MM.1S (cell line): ENCODE data around the gene SENP7.
A peak's percentile ranks its signal among the peaks of the same experiment; 100 is the strongest.

ENCODE experiments used
- DNase-seq: peaks from one replicate; pipeline ENCODE4 v3.0.0-alpha.2; 2015
- H2AFZ ChIP-seq: fragments of 300-600 bp; sonication (generic); 2 replicates; pipeline ENCODE4 v1.6.0; 2016; ENCODE audit warnings: antibody characterized with exemption, low read length
- H3F3A ChIP-seq: fragments of 300-600 bp; sonication (generic); 2 replicates; pipeline ENCODE4 v1.6.1; 2016; ENCODE audit warnings: mild to moderate bottlenecking, antibody characterized with exemption, low read length, moderate library complexity, mixed read lengths; ENCODE audit not compliant: insufficient read depth
- H3K27ac ChIP-seq: fragments of 300-600 bp; sonication (generic); 2 replicates; pipeline ENCODE4 v1.5.1; 2016; ENCODE audit warnings: mild to moderate bottlenecking, low read length
- H3K27me3 ChIP-seq: fragments of 300-600 bp; sonication (generic); replicated peaks from 2 replicates; pipeline ENCODE4 v1.6.0; 2016; ENCODE audit warnings: low read length; ENCODE audit not compliant: insufficient read depth
- H3K36me3 ChIP-seq: fragments of 300-600 bp; sonication (generic); replicated peaks from 2 replicates; pipeline ENCODE4 v1.6.1; 2016; ENCODE audit warnings: mild to moderate bottlenecking, low read length, mixed read lengths; ENCODE audit not compliant: insufficient read depth
- H3K4me1 ChIP-seq: fragments of 300-600 bp; sonication (generic); 2 replicates; pipeline ENCODE4 v1.6.1; 2016; ENCODE audit warnings: low read length, mixed read lengths
- H3K4me2 ChIP-seq: fragments of 300-600 bp; sonication (generic); 2 replicates; pipeline ENCODE4 v1.6.0; 2016; ENCODE audit warnings: low read depth, low read length
- H3K4me3 ChIP-seq: fragments of 300-600 bp; sonication (generic); 2 replicates; pipeline ENCODE4 v1.5.1; 2016; ENCODE audit warnings: low read length, mixed read lengths
- H3K79me2 ChIP-seq: fragments of 300-600 bp; sonication (generic); 2 replicates; pipeline ENCODE4 v1.6.1; 2016; ENCODE audit warnings: mixed run types, low read length, mixed read lengths
- H3K9ac ChIP-seq: fragments of 300-600 bp; sonication (generic); 2 replicates; pipeline ENCODE4 v1.6.1; 2016; ENCODE audit warnings: low read length, mixed read lengths
- H3K9me2 ChIP-seq: fragments of 300-600 bp; sonication (generic); replicated peaks from 2 replicates; pipeline ENCODE4 v1.6.1; 2016; ENCODE audit warnings: mild to moderate bottlenecking, low read length, mixed read lengths; ENCODE audit not compliant: insufficient read depth
- H3K9me3 ChIP-seq: fragments of 300-600 bp; sonication (generic); replicated peaks from 2 replicates; pipeline ENCODE4 v1.6.1; 2016; ENCODE audit warnings: mild to moderate bottlenecking, low read length, mixed read lengths; ENCODE audit not compliant: insufficient read depth
- H4K20me1 ChIP-seq: fragments of 300-600 bp; sonication (generic); 2 replicates; pipeline ENCODE4 v1.6.1; 2016; ENCODE audit warnings: mild to moderate bottlenecking, low read length, moderate library complexity, mixed read lengths; ENCODE audit not compliant: insufficient read depth
- CTCF ChIP-seq: fragments of 300-600 bp; sonication (generic); IDR thresholded peaks from 2 replicates; pipeline ENCODE4 v1.5.1; 2016; ENCODE audit warnings: antibody characterized with exemption, low read length, mixed read lengths
- EZH2 ChIP-seq: fragments of 300-600 bp; sonication (generic); optimal IDR thresholded peaks from 2 replicates; pipeline ENCODE3; 2017; ENCODE audit warnings: low read depth, mild to moderate bottlenecking, antibody characterized with exemption, low read length, mixed read lengths
- EZH2phosphoT487 ChIP-seq: fragments of 300-600 bp; sonication (generic); IDR thresholded peaks from 2 replicates; pipeline ENCODE4 v1.6.1; 2018; ENCODE audit warnings: antibody characterized with exemption, low read length

Gene SENP7

GRCh38 chr3:101320475-101320874, 192.5 kb downstream of the SENP7 start, which contains the start of gene IMPG2:
Gene IMPG2, minus strand, starts transcription at chr3:101320575. Its CDS starts 203 bp downstream, at chr3:101320372.
- TF ChIP-seq EZH2phosphoT487 = no peak
- TF ChIP-seq EZH2 = no peak
- TF ChIP-seq CTCF = no peak
- no peak within 1 kb of the TSS for H3K4me3 ChIP-seq
- no peak within 1 kb of the TSS for H2AFZ ChIP-seq
- H3K27ac ChIP-seq = no peak within 1 kb of the TSS
- H3K79me2 ChIP-seq = no peaks in the 10 kb centered on the region
- no peaks in the 10 kb centered on the region for H3K9me3 ChIP-seq
- H3K9ac ChIP-seq = no peak within 1 kb of the TSS
- H4K20me1 ChIP-seq = no peaks in the 10 kb centered on the region
- H3K36me3 ChIP-seq = no peaks in the 10 kb centered on the region
- H3F3A ChIP-seq = no peaks in the 10 kb centered on the region; the same call in 1 of the 2 replicates
- DNase-seq = no peak
- H3K27me3 ChIP-seq = 0 out of 2 replicates have a peak, but pooled peaks cover 3% of the 10 kb centered on the region
- no peaks in the 10 kb centered on the region for H3K9me2 ChIP-seq
- H3K4me1 ChIP-seq = no peaks in the 10 kb centered on the region
- peak within 1 kb of the TSS; percentile 37 for H3K4me2 ChIP-seq

GRCh38 chr3:101319531-101319930, 193.5 kb downstream of the SENP7 start:
- Histone ChIP-seq H3K9me3 (no peaks in the 10 kb centered on the region), H3K79me2 (no peaks in the 10 kb centered on the region), H3K27ac (no peak overlapping the region), H3K9ac (no peak overlapping the region), H3F3A (no peaks in the 10 kb centered on the region; the same call in 1 of the 2 replicates), H4K20me1 (no peaks in the 10 kb centered on the region), H3K9me2 (no peaks in the 10 kb centered on the region), H3K4me2 (peak overlapping the region; percentile 37), H3K27me3 (no peaks in the 10 kb centered on the region), H2AFZ (no peak overlapping the region), H3K4me1 (no peaks in the 10 kb centered on the region), H3K4me3 (no peak overlapping the region), H3K36me3 (no peaks in the 10 kb centered on the region)
- DNase-seq = peak; percentile 74
- TF ChIP-seq EZH2phosphoT487 = no peak
- no peak for TF ChIP-seq EZH2
- no peak for TF ChIP-seq CTCF

- Histone ChIP-seq H3K27ac (no peak overlapping the region), H3K9me3 (no peaks in the 10 kb centered on the region), H3K9me2 (no peaks in the 10 kb centered on the region), H3K36me3 (no peaks in the 10 kb centered on the region), H3K4me2 (no peak overlapping the region), H3K79me2 (no peaks in the 10 kb centered on the region), H3K4me3 (no peak overlapping the region), H4K20me1 (no peaks in the 10 kb centered on the region), H3K27me3 (no peaks in the 10 kb centered on the region), H3F3A (no peaks in the 10 kb centered on the region), H3K4me1 (no peaks in the 10 kb centered on the region), H3K9ac (no peak overlapping the region), H2AFZ (no peak overlapping the region)
- DNase-seq = no peak
- TF ChIP-seq EZH2 = no peak
- TF ChIP-seq CTCF = no peak
- TF ChIP-seq EZH2phosphoT487 = no peak
These were observed 200.5 kb downstream of the SENP7 start for GRCh38 chr3:101312545-101312944.
